Esophagus squamous epithelium (tissue), 4 donors: Measurements from ENCODE around the gene DGKD.

Source experiments
- POLR2A ChIP-seq, 4 donors: fragments of 450-650 bp; IDR thresholded peaks; one replicate each; pipeline ENCODE4 v1.6.1; 2017; ENCODE audit warnings: antibody characterized with exemption in 4 of 4, mild to moderate bottlenecking in 4 of 4, moderate library complexity in 3 of 4
- TF ChIP-seq, protein P1 (sequence below), 6 experiments: fragments of 450-650 bp in 4 of 6; fragments of 200-600 bp in 2 of 6; sonication (generic) in 2 of 6; IDR thresholded peaks; one replicate each; pipeline ENCODE4 v1.5.1; 2016 to 2019; ENCODE audit warnings: antibody characterized with exemption in 6 of 6, mild to moderate bottlenecking in 4 of 6, moderate library complexity in 4 of 6

DNA sequence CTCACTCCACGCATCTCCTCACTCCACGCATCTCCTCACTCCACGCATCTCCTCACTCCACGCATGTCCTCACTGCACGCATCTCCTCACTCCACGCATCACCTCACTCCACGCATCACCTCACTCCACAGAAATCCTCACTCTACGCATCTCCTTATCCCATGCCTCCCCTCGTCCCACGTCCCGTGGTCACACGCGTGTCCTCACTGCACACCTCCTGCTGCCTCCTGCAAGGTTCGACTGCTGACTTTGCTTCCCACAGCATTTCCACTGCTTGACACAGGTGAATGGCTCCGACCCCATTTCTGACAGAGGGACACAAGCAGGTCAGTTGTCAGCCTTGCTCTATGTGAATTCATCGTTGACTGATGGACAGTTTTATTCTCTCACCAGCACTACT is 109.3 kb downstream of the DGKD start:
- TF ChIP-seq, protein P1, sequence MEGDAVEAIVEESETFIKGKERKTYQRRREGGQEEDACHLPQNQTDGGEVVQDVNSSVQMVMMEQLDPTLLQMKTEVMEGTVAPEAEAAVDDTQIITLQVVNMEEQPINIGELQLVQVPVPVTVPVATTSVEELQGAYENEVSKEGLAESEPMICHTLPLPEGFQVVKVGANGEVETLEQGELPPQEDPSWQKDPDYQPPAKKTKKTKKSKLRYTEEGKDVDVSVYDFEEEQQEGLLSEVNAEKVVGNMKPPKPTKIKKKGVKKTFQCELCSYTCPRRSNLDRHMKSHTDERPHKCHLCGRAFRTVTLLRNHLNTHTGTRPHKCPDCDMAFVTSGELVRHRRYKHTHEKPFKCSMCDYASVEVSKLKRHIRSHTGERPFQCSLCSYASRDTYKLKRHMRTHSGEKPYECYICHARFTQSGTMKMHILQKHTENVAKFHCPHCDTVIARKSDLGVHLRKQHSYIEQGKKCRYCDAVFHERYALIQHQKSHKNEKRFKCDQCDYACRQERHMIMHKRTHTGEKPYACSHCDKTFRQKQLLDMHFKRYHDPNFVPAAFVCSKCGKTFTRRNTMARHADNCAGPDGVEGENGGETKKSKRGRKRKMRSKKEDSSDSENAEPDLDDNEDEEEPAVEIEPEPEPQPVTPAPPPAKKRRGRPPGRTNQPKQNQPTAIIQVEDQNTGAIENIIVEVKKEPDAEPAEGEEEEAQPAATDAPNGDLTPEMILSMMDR (IDR thresholded peaks at IDR 0.05), result no peak
- no peak for TF ChIP-seq POLR2A (IDR thresholded peaks at IDR 0.05)
